IPS DF 6.9 (cell line): ENCODE results near the gene OR52K1.

Experiments
- DNase-seq: peaks from one replicate; pipeline ENCODE4 v3.0.0-alpha.2; 2013; ENCODE audit warnings: low read depth, low spot score
- H3K27ac ChIP-seq: one replicate; pipeline ENCODE4 v1.5.1; 2013; ENCODE audit warnings: low read length, control low read depth
- H3K27me3 ChIP-seq: 2 replicates; pipeline ENCODE4 v1.6.1; 2013; ENCODE audit warnings: mild to moderate bottlenecking, low read length; ENCODE audit not compliant: control insufficient read depth, insufficient read depth
- H3K36me3 ChIP-seq: 2 replicates; pipeline ENCODE4 v1.6.1; 2013; ENCODE audit warnings: low read length; ENCODE audit not compliant: control insufficient read depth, insufficient read depth
- H3K4me1 ChIP-seq: 2 replicates; pipeline ENCODE4 v1.6.1; 2013; ENCODE audit warnings: low read length; ENCODE audit not compliant: control insufficient read depth, insufficient read depth
- H3K4me3 ChIP-seq: 2 replicates; pipeline ENCODE4 v1.5.1; 2013; ENCODE audit warnings: mild to moderate bottlenecking, low read length
- H3K9me3 ChIP-seq: 2 replicates; pipeline ENCODE4 v1.6.1; 2013; ENCODE audit warnings: low read length, inconsistent platforms; ENCODE audit not compliant: control insufficient read depth, insufficient read depth
- WGBS: extraction: QIAGEN DNeasy Blood & Tissue Kit; methylation state at CpG from one replicate; pipeline ENCODE4 v1.1.7; 2013; ENCODE audit warnings: mixed read lengths, missing lambda C conversion rate; ENCODE audit not compliant: insufficient read length, insufficient coverage; 5-methylcytosine and 5-hydroxymethylcytosine counted together

The OR52K1 gene

GRCh38 chr11:4464216-4465159 is 18.0 kb upstream of the OR52K1 start:
- no peaks in the 10 kb centered on the region for H3K9me3 ChIP-seq
- no CpG with 5 or more reads among the region's 5 CpGs for WGBS
- no peak overlapping the region for H3K27ac ChIP-seq
- no peak overlapping the region for H3K4me3 ChIP-seq
- 0 out of 2 replicates have a peak, but pooled peaks cover 2% of the 10 kb centered on the region for H3K4me1 ChIP-seq
- H3K27me3 ChIP-seq: no peaks in the 10 kb centered on the region
- DNase-seq: no peak
- no peaks in the 10 kb centered on the region for H3K36me3 ChIP-seq

GRCh38 chr11:4465407-4465806 is 17.0 kb upstream of the OR52K1 start:
- H3K27me3 ChIP-seq: no peaks in the 10 kb centered on the region
- H3K4me3 ChIP-seq: no peak overlapping the region
- no peaks in the 10 kb centered on the region for H3K36me3 ChIP-seq
- H3K4me1 ChIP-seq: 0 out of 2 replicates have a peak, but pooled peaks cover 2% of the 10 kb centered on the region
- no peak overlapping the region for H3K27ac ChIP-seq
- DNase-seq: no peak
- no CpG with 5 or more reads among the region's 1 CpG for WGBS
- no peaks in the 10 kb centered on the region for H3K9me3 ChIP-seq

- H3K27me3 ChIP-seq: no peaks in the 10 kb centered on the region
- H3K4me3 ChIP-seq: no peak overlapping the region
- 0 out of 2 replicates have a peak, but pooled peaks cover 2% of the 10 kb centered on the region for H3K4me1 ChIP-seq
- no peaks in the 10 kb centered on the region for H3K36me3 ChIP-seq
- H3K27ac ChIP-seq: no peak overlapping the region
- WGBS: no CpG with 5 or more reads among the region's 5 CpGs
- H3K9me3 ChIP-seq: no peaks in the 10 kb centered on the region
- DNase-seq: no peak
These were observed 16.1 kb upstream of the OR52K1 start for GRCh38 chr11:4466131-4466870.

- Histone ChIP-seq H3K36me3 (no peaks in the 10 kb centered on the region), H3K9me3 (no peaks in the 10 kb centered on the region)
These were observed 15.5 kb upstream of the OR52K1 start for GRCh38 chr11:4466871-4467442.

GRCh38 chr11:4467811-4468606 is 14.4 kb upstream of the OR52K1 start:
- H3K4me1 ChIP-seq: 0 out of 2 replicates have a peak, but pooled peaks cover 2% of the 10 kb centered on the region
- H3K27ac ChIP-seq: no peak overlapping the region
- H3K36me3 ChIP-seq: no peaks in the 10 kb centered on the region
- WGBS: no CpG with 5 or more reads among the region's 3 CpGs
- no peak for DNase-seq
- H3K27me3 ChIP-seq: no peaks in the 10 kb centered on the region
- no peaks in the 10 kb centered on the region for H3K9me3 ChIP-seq
- no peak overlapping the region for H3K4me3 ChIP-seq

More at GRCh38 chr11:4466871-4467442, 15.5 kb upstream of the OR52K1 start:
- Histone ChIP-seq H3K4me1 (0 out of 2 replicates have a peak, but pooled peaks cover 2% of the 10 kb centered on the region), H3K27me3 (no peaks in the 10 kb centered on the region), H3K4me3 (no peak overlapping the region), H3K27ac (no peak overlapping the region)
- DNase-seq: no peak

GRCh38 chr11:4479644-4480043 is 2.8 kb upstream of the OR52K1 start:
- no peak for DNase-seq
- Histone ChIP-seq H3K9me3 (no peaks in the 10 kb centered on the region), H3K27ac (no peak overlapping the region), H3K4me3 (no peak overlapping the region), H3K4me1 (peaks cover 1% of the 10 kb centered on the region; the same call in 1 of the 2 replicates), H3K36me3 (no peaks in the 10 kb centered on the region), H3K27me3 (no peaks in the 10 kb centered on the region)
- no CpG with 5 or more reads among the region's 1 CpG for WGBS

- Histone ChIP-seq H3K9me3 (no peaks in the 10 kb centered on the region), H3K27ac (no peak overlapping the region), H3K27me3 (no peaks in the 10 kb centered on the region), H3K4me1 (peaks cover 1% of the 10 kb centered on the region; the same call in 1 of the 2 replicates), H3K36me3 (no peaks in the 10 kb centered on the region), H3K4me3 (no peak overlapping the region)
- no CpG with 5 or more reads among the region's 4 CpGs for WGBS
- DNase-seq: no peak
These were observed 1.7 kb upstream of the OR52K1 start for GRCh38 chr11:4480577-4481239.

GRCh38 chr11:4481240-4481582 is 1.2 kb upstream of the OR52K1 start:
- DNase-seq: no peak
- Histone ChIP-seq H3K27me3 (no peaks in the 10 kb centered on the region), H3K9me3 (no peaks in the 10 kb centered on the region), H3K27ac (no peak overlapping the region), H3K4me3 (no peak overlapping the region), H3K36me3 (no peaks in the 10 kb centered on the region), H3K4me1 (peaks cover 1% of the 10 kb centered on the region; the same call in 1 of the 2 replicates)

GRCh38 chr11:4484310-4484709 is 1.9 kb downstream of the OR52K1 start:
- no peak for DNase-seq
- 100% methylated on average over 3 of the region's 4 CpGs for WGBS
- no peaks in the 10 kb centered on the region for H3K36me3 ChIP-seq
- peaks cover 1% of the 10 kb centered on the region; the same call in 1 of the 2 replicates for H3K4me1 ChIP-seq
- no peaks in the 10 kb centered on the region for H3K9me3 ChIP-seq
- H3K27ac ChIP-seq: no peak overlapping the region
- no peaks in the 10 kb centered on the region for H3K27me3 ChIP-seq
- H3K4me3 ChIP-seq: no peak overlapping the region
